SK-N-SH (cell line): ENCODE measurements around the gene NUP133. TPM values are rescaled to one million over a fixed set of nuclear protein-coding genes. Genes with fewer than 3 reads are reported as not detected.

Experiments used
- CTCF ChIA-PET: fragments of 300-600, 350-600 bp; formaldehyde crosslinking; extraction: SDS; loops from one replicate; lab custom pipeline; 2021; lab: Yijun Ruan, JAX
- POLR2A ChIA-PET: fragments of 350-600 bp; sonication (Branson Sonifier 250); formaldehyde crosslinking; extraction: SDS; loops from one replicate; lab custom pipeline; 2020; ENCODE audit warnings: antibody characterized with exemption, inconsistent platforms; lab: Yijun Ruan, JAX
- DNase-seq: peaks from one replicate; pipeline ENCODE4 v3.0.0; 2012
- H2AFZ ChIP-seq: fragments of 200-600 bp; sonication (generic); 2 replicates; pipeline ENCODE4 v1.8.1; 2016; ENCODE audit warnings: antibody characterized with exemption, mild to moderate bottlenecking, low read depth
- H3F3A ChIP-seq: fragments of 200-600 bp; sonication (generic); replicated peaks from 2 replicates; pipeline ENCODE3; 2016; ENCODE audit warnings: antibody characterized with exemption, mild to moderate bottlenecking; ENCODE audit not compliant: insufficient read depth
- H3K27ac ChIP-seq, 2 experiments: fragments of 200-500 bp in 1 of 2; fragments of 200-600 bp in 1 of 2; sonication (Bioruptor generic) in 1 of 2; sonication (generic), shearing (Covaris generic) in 1 of 2; 2 replicates each; pipeline versions ENCODE4 v1.5.1 to v1.6.1; 2014 to 2016; ENCODE audit warnings: low read depth in 2 of 2, inconsistent platforms in 1 of 2, low read length in 1 of 2, mild to moderate bottlenecking in 1 of 2, mixed read lengths in 1 of 2
- H3K27me3 ChIP-seq: fragments of 200-600 bp; sonication (generic), shearing (Covaris generic); 2 replicates; pipeline ENCODE4 v1.6.1; 2016; ENCODE audit warnings: mixed run types; ENCODE audit not compliant: insufficient read depth
- H3K36me3 ChIP-seq, 2 experiments: fragments of 200-500 bp in 1 of 2; fragments of 200-600 bp in 1 of 2; sonication (Bioruptor generic) in 1 of 2; sonication (generic) in 1 of 2; replicated peaks in 1 of 2; 2 replicates each; pipeline versions ENCODE3 to v1.5.1; 2014 to 2016; ENCODE audit warnings: low read length in 1 of 2, mild to moderate bottlenecking in 1 of 2; ENCODE audit not compliant: insufficient read depth in 2 of 2, control insufficient read depth in 1 of 2
- H3K4me1 ChIP-seq, 2 experiments: fragments of 200-500 bp in 1 of 2; fragments of 200-600 bp in 1 of 2; sonication (Bioruptor generic) in 1 of 2; sonication (generic), shearing (Covaris generic) in 1 of 2; 2 replicates each; pipeline versions ENCODE4 v1.5.1 to v1.6.1; 2014 to 2016; ENCODE audit warnings: low read depth in 1 of 2, low read length in 1 of 2, mixed run types in 1 of 2; ENCODE audit not compliant: insufficient read depth in 2 of 2, control insufficient read depth in 1 of 2
- H3K4me2 ChIP-seq: fragments of 200-600 bp; sonication (generic), shearing (Covaris generic); 2 replicates; pipeline ENCODE4 v1.6.1; 2017; ENCODE audit warnings: mixed run types
- H3K4me3 ChIP-seq, 2 experiments: fragments of 200-500 bp in 1 of 2; fragments of 200-600 bp in 1 of 2; sonication (Bioruptor generic) in 1 of 2; sonication (generic), shearing (Covaris generic) in 1 of 2; 2 replicates each; pipeline versions ENCODE4 v1.5.1 to v1.8.1; 2014 to 2016; ENCODE audit warnings: low read depth in 2 of 2, inconsistent platforms in 1 of 2, low read length in 1 of 2, mild to moderate bottlenecking in 1 of 2, mixed read lengths in 1 of 2, moderate library complexity in 1 of 2
- H3K79me2 ChIP-seq: fragments of 200-600 bp; sonication (generic); 2 replicates; pipeline ENCODE4 v1.8.1; 2017; ENCODE audit warnings: mild to moderate bottlenecking; ENCODE audit not compliant: insufficient read depth
- H3K9ac ChIP-seq: fragments of 200-600 bp; sonication (generic); 2 replicates; pipeline ENCODE4 v1.6.1; 2017; ENCODE audit warnings: mixed run types
- H3K9me2 ChIP-seq: fragments of 200-600 bp; sonication (generic); 2 replicates; pipeline ENCODE4 v1.6.1; 2017; ENCODE audit warnings: mixed run types
- H3K9me3 ChIP-seq: fragments of 200-600 bp; sonication (generic); 2 replicates; pipeline ENCODE4 v1.6.1; 2017; ENCODE audit warnings: mixed run types, mild to moderate bottlenecking, moderate library complexity
- H4K20me1 ChIP-seq: fragments of 200-600 bp; sonication (generic); 2 replicates; pipeline ENCODE4 v1.6.1; 2017; ENCODE audit warnings: mild to moderate bottlenecking, mixed run types; ENCODE audit not compliant: insufficient read depth
- CHD2 ChIP-seq: fragments of 150-350 bp; IDR thresholded peaks from 2 replicates; pipeline ENCODE4 v1.6.1; 2018; ENCODE audit warnings: low read length; ENCODE audit not compliant: partially characterized antibody
- ELF1 ChIP-seq: IDR thresholded peaks from 2 replicates; pipeline ENCODE4 v1.4.0; 2012
- FOXJ3 ChIP-seq: sonication (generic); formaldehyde crosslinking; IDR thresholded peaks from 2 replicates; pipeline ENCODE4 v1.5.1; 2020; ENCODE audit warnings: mild to moderate bottlenecking, missing genetic modification reagents
- FOXM1 ChIP-seq: IDR thresholded peaks from 2 replicates; pipeline ENCODE4 v1.4.0; 2012; ENCODE audit warnings: low read depth, mild to moderate bottlenecking
- IRF3 ChIP-seq: fragments of 150-350 bp; IDR thresholded peaks from 2 replicates; pipeline ENCODE4 v1.6.1; 2016; ENCODE audit warnings: mild to moderate bottlenecking, low read depth, low read length
- MXI1 ChIP-seq: IDR thresholded peaks from 2 replicates; pipeline ENCODE4 v1.6.1; 2012; ENCODE audit warnings: mild to moderate bottlenecking, low read depth, low read length, improper control_type of control experiment
- NFIC ChIP-seq: IDR thresholded peaks from 2 replicates; pipeline ENCODE4 v1.4.0; 2012; ENCODE audit warnings: borderline replicate concordance
- PBX3 ChIP-seq: IDR thresholded peaks from 2 replicates; pipeline ENCODE4; 2012
- POLR2AphosphoS5 ChIP-seq: IDR thresholded peaks from 2 replicates; pipeline ENCODE4 v1.6.1; 2012; ENCODE audit warnings: low read depth, low read length
- RAD21 ChIP-seq: IDR thresholded peaks from 2 replicates; pipeline ENCODE4 v1.6.1; 2012; ENCODE audit warnings: mild to moderate bottlenecking, low read length
- REST ChIP-seq: IDR thresholded peaks from 2 replicates; pipeline ENCODE4 v1.6.1; 2012; ENCODE audit warnings: mild to moderate bottlenecking, low read depth, low read length, moderate library complexity
- WGBS: methylation state at CpG from one replicate; pipeline ENCODE4 v1.1.6; 2017; ENCODE audit warnings: low lambda C conversion rate; 5-methylcytosine and 5-hydroxymethylcytosine counted together
- polyA plus RNA-seq, 3 experiments: library from polyadenylated mRNA; depleted of rRNA; stranded (reverse); fragments of >200 nt; gene quantifications; 2 replicates each; pipeline ENCODE4 v1.2.3, GENCODE V29; 2012
- TF ChIP-seq, protein P1 (sequence below): IDR thresholded peaks from 2 replicates; pipeline ENCODE4 v1.4.0; 2012; ENCODE audit warnings: low read depth

Gene NUP133
- polyA plus RNA-seq, 1 of the 3 experiments (the other 2 are of a cell fraction), result 10.9 TPM

DNA sequence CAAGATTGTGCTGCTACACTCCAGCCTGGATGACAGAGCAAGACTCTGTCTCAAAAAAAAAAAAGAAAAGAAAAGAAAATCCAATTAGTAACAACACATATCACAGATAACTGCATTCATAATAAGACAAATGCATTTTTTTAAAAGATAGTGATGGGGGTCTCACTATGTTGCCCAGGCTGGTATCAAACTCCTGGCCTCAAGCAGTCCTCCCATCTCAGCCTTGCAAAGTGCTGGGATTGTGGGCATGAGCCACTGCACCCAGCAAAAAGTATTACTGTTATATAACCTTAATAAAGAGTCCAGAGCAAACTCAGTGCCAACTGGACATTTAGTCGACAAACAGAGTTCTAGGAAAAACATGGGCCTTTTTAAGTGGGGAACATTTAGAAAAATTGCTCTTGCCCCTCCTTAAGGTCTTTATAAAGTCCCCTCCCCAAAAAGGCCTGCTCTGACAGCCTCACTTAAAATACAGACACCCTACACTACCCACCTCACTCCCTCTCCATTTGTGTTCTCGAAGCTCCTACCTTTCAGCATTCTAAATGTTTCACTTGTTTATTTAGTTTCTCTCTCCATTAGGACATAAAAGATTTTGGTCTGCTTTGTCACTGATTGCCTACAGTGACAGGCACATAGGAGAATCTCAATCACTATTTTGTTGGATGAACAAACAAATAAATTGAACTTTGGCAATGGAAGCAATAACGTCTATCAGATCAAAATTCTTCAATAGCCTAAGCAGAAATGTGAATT is 42.8 kb upstream of the NUP133 start:
- no peaks in the 10 kb centered on the region for H3F3A ChIP-seq
- H3K4me1 ChIP-seq, result peaks cover 0 to 3% of the 10 kb centered on the region in 2 experiments; a peak in 1 of 4 replicates
- H3K9me2 ChIP-seq, result no peaks in the 10 kb centered on the region
- no peak overlapping the region for H3K4me2 ChIP-seq
- H3K27ac ChIP-seq, result no peak overlapping the region
- DNase-seq, result no peak
- H3K27me3 ChIP-seq, result no peaks in the 10 kb centered on the region
- WGBS, result 91% methylated on average over 3 of the region's 3 CpGs
- no peak overlapping the region for H2AFZ ChIP-seq
- no peak for TF ChIP-seq POLR2AphosphoS5
- TF ChIP-seq FOXM1, result no peak
- TF ChIP-seq ELF1, result no peak
- TF ChIP-seq, protein P1, sequence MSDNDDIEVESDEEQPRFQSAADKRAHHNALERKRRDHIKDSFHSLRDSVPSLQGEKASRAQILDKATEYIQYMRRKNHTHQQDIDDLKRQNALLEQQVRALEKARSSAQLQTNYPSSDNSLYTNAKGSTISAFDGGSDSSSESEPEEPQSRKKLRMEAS, result no peak
- TF ChIP-seq IRF3, result no peak
- no peak for TF ChIP-seq PBX3
- TF ChIP-seq RAD21, result no peak
- TF ChIP-seq REST, result no peak
- H3K9ac ChIP-seq, result no peak overlapping the region
- H3K79me2 ChIP-seq, result peaks cover 70% of the 10 kb centered on the region
- no peaks in the 10 kb centered on the region; the same call in none of the 2 replicates for H4K20me1 ChIP-seq
- CTCF ChIA-PET, result interaction anchor here (1.4 kb wide), 1 partner anchor 36 kb away, joined by 4 read pairs; no protein-coding TSS in a partner anchor
- H3K9me3 ChIP-seq, result no peaks in the 10 kb centered on the region
- peaks cover 10 to 14% of the 10 kb centered on the region in 2 experiments for H3K36me3 ChIP-seq
- POLR2A ChIA-PET, result interaction anchor here (0.6 kb wide), 1 partner anchor 14 kb away, joined by 3 read pairs; no protein-coding TSS in a partner anchor
- H3K4me3 ChIP-seq, result no peak overlapping the region

- POLR2A ChIA-PET, result no interaction called here
- Histone ChIP-seq H3F3A (no peaks in the 10 kb centered on the region), H4K20me1 (no peaks in the 10 kb centered on the region), H3K79me2 (peaks cover 35% of the 10 kb centered on the region; the same call in 1 of the 2 replicates), H3K36me3 (peaks cover 12 to 22% of the 10 kb centered on the region in 2 experiments), H2AFZ (no peak overlapping the region), H3K9me3 (no peaks in the 10 kb centered on the region), H3K4me1 (no peaks in the 10 kb centered on the region; a peak in 1 of 4 replicates), H3K27me3 (no peaks in the 10 kb centered on the region), H3K4me2 (no peak overlapping the region), H3K27ac (no peak overlapping the region), H3K4me3 (no peak overlapping the region), H3K9me2 (no peaks in the 10 kb centered on the region), H3K9ac (no peak overlapping the region)
- TF ChIP-seq FOXJ3 (no peak), NFIC (no peak), MXI1 (no peak), CHD2 (no peak)
- WGBS, result 95% methylated on average over 7 of the region's 7 CpGs
- DNase-seq, result no peak
- CTCF ChIA-PET, result no interaction called here
Measured at GRCh38 chr1:229547542-229547941, 39.4 kb upstream of the NUP133 start.
